ENCODE data around the gene UBAP2.
A peak's percentile ranks its signal among the peaks of the same experiment; 100 is the strongest.

UBAP2 gene, protein sequence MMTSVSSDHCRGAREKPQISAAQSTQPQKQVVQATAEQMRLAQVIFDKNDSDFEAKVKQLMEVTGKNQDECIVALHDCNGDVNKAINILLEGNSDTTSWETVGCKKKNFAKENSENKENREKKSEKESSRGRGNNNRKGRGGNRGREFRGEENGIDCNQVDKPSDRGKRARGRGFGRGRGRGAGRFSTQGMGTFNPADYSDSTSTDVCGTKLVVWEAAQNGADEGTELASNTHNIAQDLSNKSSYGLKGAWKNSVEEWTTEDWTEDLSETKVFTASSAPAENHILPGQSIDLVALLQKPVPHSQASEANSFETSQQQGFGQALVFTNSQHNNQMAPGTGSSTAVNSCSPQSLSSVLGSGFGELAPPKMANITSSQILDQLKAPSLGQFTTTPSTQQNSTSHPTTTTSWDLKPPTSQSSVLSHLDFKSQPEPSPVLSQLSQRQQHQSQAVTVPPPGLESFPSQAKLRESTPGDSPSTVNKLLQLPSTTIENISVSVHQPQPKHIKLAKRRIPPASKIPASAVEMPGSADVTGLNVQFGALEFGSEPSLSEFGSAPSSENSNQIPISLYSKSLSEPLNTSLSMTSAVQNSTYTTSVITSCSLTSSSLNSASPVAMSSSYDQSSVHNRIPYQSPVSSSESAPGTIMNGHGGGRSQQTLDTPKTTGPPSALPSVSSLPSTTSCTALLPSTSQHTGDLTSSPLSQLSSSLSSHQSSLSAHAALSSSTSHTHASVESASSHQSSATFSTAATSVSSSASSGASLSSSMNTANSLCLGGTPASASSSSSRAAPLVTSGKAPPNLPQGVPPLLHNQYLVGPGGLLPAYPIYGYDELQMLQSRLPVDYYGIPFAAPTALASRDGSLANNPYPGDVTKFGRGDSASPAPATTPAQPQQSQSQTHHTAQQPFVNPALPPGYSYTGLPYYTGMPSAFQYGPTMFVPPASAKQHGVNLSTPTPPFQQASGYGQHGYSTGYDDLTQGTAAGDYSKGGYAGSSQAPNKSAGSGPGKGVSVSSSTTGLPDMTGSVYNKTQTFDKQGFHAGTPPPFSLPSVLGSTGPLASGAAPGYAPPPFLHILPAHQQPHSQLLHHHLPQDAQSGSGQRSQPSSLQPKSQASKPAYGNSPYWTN

DNA sequence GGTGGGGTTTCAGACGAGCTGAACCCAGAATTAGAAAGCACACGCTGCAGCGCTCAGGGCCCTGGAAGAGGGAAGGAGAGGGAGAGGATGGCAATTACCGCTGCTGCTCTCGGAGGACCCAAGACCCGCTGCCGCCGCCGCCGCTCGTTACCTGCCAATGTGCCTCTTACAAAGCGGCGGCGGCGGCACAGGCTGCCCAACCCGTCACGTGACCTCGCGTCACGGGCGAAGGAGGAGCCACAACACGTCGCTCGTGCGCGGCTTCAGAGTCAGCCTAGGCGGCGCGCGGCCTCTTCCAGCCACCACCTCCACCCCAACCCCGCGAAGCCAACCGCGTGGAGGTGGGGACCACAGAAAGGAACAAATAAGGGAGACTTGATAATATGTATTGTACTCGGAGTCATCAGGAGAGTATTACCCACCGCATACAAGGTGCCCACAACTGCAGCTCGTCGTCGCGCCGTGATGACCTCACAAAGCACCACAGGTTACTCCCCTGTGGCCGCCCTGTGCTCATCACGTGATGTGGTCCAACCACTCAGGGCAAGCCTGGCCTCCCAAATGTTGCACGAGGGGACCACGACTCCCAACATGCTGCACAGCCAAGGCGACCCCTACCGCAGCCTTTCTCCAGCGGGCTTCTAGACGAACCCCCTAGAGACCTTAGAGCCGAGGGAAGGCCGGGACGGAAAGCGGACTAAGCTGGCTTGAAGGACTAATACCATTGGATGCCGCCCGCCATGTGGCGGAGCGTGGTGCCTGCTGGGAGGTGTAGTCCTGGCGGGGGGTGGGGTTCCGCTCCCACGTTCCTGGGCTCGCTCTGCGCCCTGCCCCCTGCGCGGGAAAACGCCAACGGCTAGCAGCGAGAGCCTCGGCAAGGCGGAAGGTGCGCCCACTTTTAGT, at the start of gene UBAP2:
UBAP2 (minus strand) TSS at position 161 of the 903 bp plus-strand sequence. CDS start 31,739 bp downstream, outside the sequence.
- DNase-seq (ENCODE audit: low read depth in 2 of 2), result peak; percentile 94 to 96

DNA sequence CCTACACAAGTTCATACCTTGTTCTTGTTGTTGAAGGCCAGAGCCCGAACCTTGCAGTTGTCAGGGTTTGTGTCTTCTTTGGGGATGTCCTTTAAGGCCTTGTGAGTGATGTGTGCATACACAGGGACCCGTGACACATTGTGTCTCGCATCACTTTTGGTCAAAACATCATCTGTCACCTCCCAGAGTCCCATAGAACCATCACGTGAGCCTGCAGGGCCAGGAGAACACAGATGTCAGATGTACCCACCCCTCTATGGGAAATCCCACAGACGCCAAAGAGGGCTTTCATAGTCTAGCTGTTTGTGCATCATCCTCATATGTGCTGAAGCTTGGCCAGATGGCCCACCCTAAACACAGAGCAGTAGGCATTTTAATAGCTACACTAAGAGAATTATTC, 49.6 kb upstream of the UBAP2 start:
- no peak for DNase-seq (ENCODE audit: low read depth in 2 of 2)

DNA sequence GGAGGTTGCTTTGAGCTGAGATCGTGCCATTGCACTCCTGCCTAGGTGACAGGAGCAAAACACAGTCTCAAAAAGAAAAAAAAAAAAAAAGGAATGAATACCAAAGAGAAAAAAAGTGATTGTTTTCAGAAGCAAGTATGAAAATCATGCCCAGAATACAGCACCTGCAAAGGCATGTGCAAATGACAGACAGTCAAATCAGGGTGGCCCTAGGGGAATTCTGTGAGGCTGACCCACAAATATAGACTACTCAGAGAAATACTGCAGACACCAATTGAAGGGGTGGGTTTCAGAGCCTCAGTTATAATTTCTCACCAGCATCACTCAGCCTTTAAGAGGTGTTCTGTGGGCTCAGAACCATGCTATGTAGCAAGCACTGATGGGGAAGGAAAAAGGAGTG, 49.2 kb upstream of the UBAP2 start:
- DNase-seq (ENCODE audit: low read depth in 2 of 2), result no peak

DNA sequence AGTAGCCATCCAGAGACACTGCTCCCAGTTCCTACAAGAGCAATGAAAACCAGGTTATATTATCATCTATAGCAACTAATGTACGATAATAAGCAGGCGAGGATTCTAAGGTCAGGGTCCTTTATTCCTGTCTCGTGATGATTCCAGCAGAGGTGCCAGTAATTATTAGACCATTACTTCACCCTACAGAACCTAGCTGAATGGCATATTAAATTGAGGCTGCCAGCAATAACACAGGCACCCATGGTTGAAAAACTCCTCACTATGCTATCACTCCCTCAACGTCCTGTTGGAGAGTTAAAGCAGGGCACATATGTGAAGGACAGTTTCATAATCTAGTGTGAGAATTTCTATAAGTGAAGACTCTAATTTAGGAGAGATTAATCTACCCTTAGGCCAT, 48.1 kb upstream of the UBAP2 start:
- no peak for DNase-seq (ENCODE audit: low read depth in 2 of 2)

DNA sequence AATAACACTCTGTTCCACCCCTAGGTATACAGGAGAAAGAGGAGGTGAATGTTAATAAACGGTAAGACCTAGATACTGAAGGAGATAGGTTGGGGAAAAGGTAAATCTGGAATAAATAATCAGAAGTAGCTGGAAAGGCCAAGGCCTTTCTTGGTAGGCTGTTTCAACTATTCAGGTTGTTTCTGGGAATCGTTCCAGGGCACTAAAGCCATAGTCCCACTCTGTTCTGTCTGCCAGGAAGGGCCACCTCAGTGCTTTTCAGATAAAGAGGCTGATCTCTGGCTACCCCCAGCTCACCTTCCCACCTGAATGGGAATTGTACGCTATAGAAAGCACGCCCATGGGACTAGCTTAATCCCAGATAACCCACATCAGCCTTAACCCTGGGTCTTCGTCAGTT, 44.9 kb upstream of the UBAP2 start:
- DNase-seq (ENCODE audit: low read depth in 2 of 2), result no peak

DNA sequence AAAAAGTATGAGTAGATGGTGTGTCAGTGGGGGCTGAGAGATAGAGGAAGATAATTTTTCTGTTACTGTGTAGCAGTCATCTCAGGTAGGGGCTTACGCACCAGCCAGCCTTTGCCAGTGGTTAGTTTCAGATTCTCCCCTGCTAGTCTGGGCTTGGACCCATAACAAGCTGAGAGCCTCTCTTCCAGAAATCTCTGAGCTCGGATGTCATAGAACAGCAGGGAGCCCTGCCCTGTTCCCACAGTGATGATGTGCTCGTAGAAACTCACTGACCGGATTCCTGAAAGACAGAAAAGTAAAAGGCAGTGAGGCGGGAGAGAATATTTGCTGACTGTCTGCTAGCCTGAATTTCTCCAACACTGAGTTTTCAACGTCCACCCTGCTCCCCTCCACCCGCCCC, 40.6 kb upstream of the UBAP2 start:
- no peak for DNase-seq (ENCODE audit: low read depth in 2 of 2)

DNA sequence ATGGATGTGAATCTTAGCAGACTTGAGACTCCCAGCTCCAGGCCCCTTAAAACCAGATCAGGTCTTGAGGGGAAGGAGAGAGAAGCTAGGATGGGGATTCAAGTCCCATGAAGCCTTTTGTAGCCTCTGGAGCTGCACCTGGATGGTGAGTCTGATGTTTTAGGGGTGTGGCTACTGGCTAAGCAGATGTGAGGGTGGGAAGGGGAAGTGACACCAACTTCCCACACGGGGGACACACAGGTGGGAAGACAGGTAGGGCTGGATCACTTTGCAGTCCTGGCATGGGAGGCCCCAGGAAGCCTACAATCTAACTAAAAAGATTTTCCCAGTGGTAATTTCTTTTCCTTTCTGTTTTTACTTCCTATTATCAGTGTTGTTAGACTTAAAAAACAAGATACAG, 38.7 kb upstream of the UBAP2 start:
- DNase-seq (ENCODE audit: low read depth in 2 of 2), result no peak

DNA sequence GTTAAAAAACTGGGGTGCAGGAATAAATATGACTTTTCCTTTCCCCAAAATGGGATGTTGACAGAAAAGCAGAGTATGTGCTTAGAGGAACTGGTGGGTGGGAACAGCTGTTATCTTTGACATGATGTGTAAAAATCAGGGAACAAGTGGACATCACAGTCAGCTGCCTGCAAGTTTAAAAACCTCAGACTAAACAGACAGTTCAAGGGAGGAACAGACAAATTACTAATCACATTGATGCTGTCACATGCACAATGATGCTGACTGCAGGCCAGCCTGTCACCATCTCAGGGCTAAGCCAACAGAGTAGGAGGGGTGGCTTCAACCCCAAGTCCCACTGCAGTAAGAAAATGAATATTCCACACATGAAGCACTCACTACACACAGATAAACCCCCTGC, 38.2 kb upstream of the UBAP2 start:
- no peak for DNase-seq (ENCODE audit: low read depth in 2 of 2)

DNA sequence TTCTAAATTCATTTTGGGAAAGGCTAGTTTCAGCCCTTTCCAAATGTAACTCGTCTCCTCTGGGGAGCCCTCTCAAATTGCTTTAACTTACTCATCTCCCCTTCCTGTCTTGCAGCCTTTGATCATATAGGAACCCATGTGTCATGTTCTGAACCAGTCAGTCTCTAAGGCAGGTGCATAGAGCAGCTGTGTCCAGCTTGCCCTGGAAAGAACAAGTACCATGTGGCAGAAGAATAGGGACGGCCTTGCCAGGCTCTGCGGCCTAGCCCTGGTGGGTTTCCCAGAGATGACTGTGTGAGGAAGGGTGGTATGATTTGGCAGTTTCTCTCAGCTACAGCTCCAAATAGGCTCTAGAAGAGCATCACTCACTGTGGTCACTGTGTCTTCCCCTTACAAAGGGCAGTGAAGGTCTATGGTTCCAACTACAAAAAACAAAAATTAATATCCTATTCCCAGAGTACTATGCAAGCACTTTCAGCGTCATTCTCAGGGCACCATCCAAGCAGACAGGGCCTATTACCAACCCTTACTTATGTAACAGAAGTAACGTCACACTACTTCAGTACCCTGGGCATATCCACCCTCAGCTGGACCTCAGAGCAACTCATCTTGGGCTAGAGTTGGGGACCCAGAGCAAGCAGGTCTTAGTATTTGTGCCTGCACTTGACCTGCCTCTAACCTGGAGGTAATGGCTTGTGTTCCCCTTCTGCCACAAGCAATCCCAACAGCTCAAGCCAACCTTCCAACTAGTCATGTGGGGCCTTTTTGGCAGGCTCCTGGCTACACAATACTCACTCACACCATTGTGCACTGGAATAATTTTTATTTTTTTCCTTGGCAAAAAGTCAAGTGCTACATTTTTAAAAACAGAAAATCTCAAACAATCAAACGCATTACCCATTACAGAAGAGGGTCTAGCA, 37.2 kb upstream of the UBAP2 start:
- DNase-seq (ENCODE audit: low read depth in 2 of 2), result no peak

DNA sequence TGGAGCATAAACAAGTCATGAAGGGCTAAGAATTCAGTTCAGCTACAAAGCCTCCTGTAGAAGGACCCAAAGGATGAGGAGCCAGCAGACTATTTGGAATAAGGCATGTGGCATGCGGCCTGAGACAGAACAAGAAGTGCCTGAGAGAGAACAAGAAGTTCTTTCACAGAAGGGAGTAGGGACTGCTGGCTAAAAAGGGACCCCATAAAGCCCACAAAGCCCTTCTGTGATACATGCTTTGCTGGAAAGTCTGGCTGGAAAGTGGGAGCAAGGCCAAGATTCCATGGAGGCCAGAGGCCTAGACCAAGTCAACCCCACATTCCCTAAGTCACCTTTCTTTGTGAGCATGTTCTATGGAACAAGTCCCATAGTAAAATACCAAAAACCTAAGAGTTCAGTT, 35.9 kb upstream of the UBAP2 start:
- DNase-seq (ENCODE audit: low read depth in 2 of 2), result no peak

DNA sequence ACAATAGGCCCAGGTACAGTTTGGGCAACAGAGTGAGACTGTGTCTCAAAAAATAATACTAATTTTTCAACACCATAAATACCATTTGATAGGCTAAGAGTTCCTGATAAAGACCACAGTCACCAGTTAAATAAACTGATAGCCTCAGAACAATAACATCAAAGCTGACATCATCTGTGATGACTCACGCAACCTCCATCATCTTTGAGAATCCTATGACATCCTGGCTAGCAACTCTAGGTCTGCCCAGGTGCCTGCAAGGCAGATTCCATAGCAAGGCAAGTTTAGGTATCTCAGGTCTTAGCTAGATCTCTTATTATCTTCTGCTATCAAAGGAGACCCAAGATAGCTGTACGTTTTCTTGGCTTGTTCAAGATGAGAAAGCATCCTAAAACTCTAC, 30.5 kb upstream of the UBAP2 start:
- DNase-seq (ENCODE audit: low read depth in 2 of 2), result no peak

DNA sequence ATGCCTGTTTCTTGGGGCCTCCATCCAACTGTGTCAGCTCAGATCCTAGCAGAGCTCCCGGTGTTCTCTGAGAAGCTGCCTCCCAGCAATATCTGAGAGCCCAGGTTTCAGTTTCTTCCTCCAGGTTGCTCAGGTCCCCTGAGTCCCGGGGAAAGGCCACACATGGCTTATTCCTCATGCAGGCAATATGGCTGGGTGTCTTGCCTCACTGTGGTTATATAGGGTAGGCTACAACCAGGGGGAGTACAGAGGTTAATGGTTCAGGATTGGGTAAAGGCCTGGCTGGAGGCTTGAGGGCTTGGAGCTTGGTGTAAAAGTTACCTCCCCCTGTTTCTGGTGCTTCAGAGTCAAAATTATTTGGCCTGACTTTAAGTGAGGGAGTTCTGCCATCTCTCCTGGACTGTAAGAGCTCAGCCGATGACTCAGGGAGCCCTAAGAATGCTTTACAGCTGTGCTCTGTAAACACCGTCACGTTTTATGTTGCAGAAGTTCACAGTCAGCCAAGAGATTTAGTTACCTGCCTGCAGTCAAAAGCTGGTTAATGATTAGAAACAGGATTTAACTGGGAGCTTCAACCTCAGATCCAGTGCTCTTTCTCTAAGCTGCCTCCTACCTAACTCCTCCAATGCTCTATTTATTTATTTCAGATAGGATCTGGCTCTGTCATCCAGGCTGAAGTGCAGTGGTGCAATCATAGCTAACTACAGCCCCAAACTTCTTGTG, 24.3 kb upstream of the UBAP2 start:
- peak; percentile 52 to 61 for DNase-seq (ENCODE audit: low read depth in 2 of 2)

DNA sequence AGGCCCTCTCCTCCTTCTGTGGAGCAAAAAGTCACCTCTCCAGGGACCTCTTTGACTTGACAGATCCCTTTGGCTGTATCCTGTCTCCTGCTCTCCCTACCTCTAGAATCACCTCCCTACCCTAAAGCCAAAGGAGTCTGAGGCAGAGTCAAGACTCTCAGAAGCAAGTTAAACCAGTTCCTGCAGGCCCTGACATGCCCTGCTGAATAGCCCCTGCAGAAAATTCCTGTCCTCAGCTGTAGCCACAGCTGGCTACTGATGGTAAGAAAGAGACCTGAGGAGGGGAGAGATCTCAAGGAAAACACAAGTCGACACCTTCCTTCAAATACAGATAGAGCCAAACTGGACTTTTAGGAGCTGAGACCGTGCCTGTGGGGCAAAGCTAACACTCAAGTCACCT, 23.7 kb upstream of the UBAP2 start:
- no peak for DNase-seq (ENCODE audit: low read depth in 2 of 2)

DNA sequence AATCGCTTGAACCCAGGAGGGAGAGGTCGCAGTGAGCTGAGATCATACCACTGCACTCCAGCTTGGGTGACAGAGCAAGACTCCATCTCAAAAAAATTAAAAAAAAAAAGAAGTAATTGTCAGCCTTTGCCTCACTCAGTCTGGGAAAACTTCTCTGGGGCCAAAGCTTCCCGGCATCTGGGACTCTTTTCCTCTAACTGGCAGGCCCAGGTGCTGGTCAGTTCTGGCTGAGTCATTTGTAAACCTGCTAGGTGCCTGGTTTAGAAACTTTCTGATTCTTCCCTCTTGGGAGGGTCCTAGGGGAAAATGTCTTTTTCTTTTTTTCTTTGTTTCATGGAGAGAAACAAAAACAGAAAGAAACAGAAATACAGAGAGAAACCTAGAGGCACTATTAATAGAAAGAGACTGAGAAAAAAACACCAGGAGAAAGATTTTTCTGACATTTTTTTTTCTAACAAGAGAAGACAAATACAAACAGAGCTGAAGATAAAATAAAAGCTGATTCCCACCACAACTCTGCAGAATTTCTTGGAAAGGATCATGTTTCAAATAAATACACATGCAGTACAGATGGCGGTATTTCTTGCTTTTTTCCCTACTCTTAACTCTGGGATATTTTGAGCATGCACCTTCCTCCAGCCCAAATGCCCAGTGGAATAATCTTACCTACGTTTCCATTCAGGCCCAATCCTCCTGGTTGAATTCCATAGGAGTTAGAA, 22.1 kb upstream of the UBAP2 start:
- DNase-seq (ENCODE audit: low read depth in 2 of 2), result peak in 1 of 2 experiments; percentile 10

DNA sequence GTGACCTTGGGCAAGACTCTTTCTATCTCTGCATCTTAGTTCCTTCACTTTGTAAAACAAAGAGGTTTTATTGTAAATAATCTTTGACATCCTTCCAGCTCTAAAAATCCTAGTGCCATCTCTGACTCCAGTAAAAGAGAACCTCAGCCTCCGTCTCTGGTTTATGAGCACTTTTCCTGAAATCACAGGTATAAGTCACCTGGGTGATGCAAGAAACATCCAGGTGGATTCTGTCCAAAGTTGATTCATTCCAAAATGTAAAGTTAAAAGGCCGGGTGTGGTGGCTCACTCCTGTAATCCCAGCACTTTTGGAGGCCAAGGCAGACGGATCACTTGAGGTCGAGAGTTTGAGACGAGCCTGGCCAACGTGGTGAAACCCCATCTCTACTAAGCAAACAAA, 21.1 kb upstream of the UBAP2 start:
- DNase-seq (ENCODE audit: low read depth in 2 of 2), result no peak

DNA sequence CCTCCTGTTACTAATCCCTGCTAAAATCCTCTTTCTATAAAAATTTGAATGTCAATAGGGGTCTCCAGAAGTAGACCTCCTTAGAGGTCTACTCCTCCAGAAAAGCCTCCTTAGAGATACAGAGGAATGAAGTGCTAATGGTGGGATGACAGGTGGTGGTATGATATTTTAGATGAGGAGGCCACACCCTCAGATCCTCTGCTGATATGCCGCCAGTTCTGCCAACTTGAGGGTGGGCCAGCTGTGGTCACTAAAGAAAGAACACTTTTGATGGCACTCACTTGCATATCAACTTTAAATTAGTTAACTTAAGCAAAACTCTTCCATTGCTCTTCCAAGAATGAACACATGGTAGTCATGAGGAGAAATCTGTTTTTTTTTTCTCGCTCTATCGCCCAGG, 16.9 kb upstream of the UBAP2 start:
- no peak for DNase-seq (ENCODE audit: low read depth in 2 of 2)

DNA sequence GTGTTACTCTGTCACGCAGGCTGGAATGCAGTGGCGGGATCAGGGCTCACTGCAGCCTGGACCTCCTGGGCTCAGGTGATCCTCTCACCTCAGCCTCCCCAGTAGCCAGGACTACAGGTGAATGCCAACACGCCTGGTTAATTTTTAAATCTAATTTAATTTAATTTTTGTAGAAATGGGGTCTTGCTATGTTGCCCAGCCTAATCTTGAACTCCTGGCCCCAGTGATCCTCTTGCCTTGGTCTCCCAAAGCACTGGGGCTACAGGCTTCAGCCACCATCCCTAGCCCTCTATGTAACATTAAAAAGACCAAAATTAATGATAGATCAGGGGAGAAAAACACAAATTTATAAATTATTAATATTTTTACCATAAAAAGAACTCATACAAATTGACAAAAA, 11.3 kb upstream of the UBAP2 start:
- DNase-seq (ENCODE audit: low read depth in 2 of 2), result no peak

DNA sequence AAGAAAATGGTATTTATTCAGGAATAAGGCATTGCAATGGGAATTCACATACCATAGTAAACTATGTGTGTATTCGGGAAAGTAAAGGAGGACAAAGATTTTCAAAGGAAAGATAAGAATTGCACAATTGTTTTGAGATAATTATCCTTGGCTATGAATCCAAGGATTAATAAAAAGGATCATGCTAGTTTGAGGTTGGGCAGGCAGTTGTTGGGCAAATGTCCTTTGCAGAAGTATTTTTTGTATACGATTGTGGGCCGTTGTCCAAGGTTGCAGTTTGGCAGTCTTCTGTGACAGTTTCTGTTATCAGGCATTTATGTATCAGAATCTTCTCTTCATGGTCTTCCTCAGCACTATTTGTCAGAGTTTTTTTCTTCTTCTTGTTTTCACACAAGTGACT, 10.6 kb upstream of the UBAP2 start:
- DNase-seq (ENCODE audit: low read depth in 2 of 2), result no peak
